K562 (cell line): Measurements from ENCODE around the gene COCH. TPM values are rescaled to one million over a fixed set of nuclear protein-coding genes. Genes with fewer than 3 reads are reported as not detected.
A peak's percentile ranks its signal among the peaks of the same experiment; 100 is the strongest.

ENCODE experiments used
- ARID4B ChIP-seq: sonication (generic); formaldehyde crosslinking; IDR thresholded peaks from 2 replicates; pipeline ENCODE4 v1.8.0; 2022; ENCODE audit warnings: mild to moderate bottlenecking, missing genetic modification reagents
- CCNT2 ChIP-seq: IDR thresholded peaks from 2 replicates; pipeline ENCODE4 v1.6.1; 2011; ENCODE audit warnings: borderline replicate concordance, low read depth, mild to moderate bottlenecking, moderate library complexity, mixed read lengths, low read length; ENCODE audit not compliant: insufficient read length; ENCODE audit errors: extremely low read depth
- EWSR1 ChIP-seq: fragments of 450-650 bp; IDR thresholded peaks from 2 replicates; pipeline ENCODE4 v1.6.1; 2018; ENCODE audit warnings: borderline replicate concordance, mild to moderate bottlenecking, low read depth, moderate library complexity; ENCODE audit not compliant: partially characterized antibody
- TCF3 ChIP-seq: sonication (generic); formaldehyde crosslinking; IDR thresholded peaks from 2 replicates; pipeline ENCODE4 v1.4.0; 2020; ENCODE audit warnings: mild to moderate bottlenecking, missing genetic modification reagents
- YY1 ChIP-seq, 3 experiments: IDR thresholded peaks; 2 replicates each; pipeline ENCODE4 v1.6.1; 2011; ENCODE audit warnings: low read length in 2 of 3, mild to moderate bottlenecking in 2 of 3, moderate library complexity in 2 of 3, borderline replicate concordance in 1 of 3, control low read depth in 1 of 3, low read depth in 1 of 3; ENCODE audit not compliant: insufficient read depth in 3 of 3, insufficient replicate concordance in 2 of 3, control insufficient read depth in 1 of 3, insufficient read length in 1 of 3; ENCODE audit errors: extremely low read depth in 1 of 3
- ZHX1 ChIP-seq: fragments of 150-350 bp; conservative IDR thresholded peaks from 2 replicates; pipeline ENCODE4 v1.6.1; 2014; ENCODE audit warnings: low read length
- polyA plus RNA-seq, 8 experiments: library from polyadenylated mRNA; depleted of rRNA in 4 of 8; stranded (reverse) in 5 of 8; unstranded in 3 of 8; fragments of >200 nt; fragmentation: Nextera tagmentation in 2 of 8; fragmentation: Illumina TruSeq in 1 of 8; extraction: Ambion mirVana in 2 of 8; extraction: Trizol in 1 of 8; gene quantifications; 2 replicates each; pipeline versions ENCODE4 v1.2.1 to v1.2.3, GENCODE V29; 2011 to 2014; ENCODE audit warnings: inconsistent platforms in 1 of 8, missing spikeins in 1 of 8
- total RNA-seq, 7 experiments: library from RNA; depleted of rRNA in 6 of 7; stranded (reverse); fragments of >200 nt in 6 of 7; fragmentation: Illumina TruSeq in 2 of 7; extraction: Trizol in 2 of 7; gene quantifications; 2 replicates each; pipeline versions ENCODE4 v1.2.1 to v1.2.3, GENCODE V29; 2011 to 2021; ENCODE audit warnings: low replicate concordance in 1 of 7

Gene COCH
- total and polyA plus RNA-seq, 9 of the 15 experiments (the other 6 are each of a cell fraction or from before 2014, with no cell fraction given) = 27.0 to 141 (median 69.3) TPM

GRCh38 chr14:30874120-30874998 lies at the start of gene COCH (continued):
- TF ChIP-seq YY1 (IDR thresholded peaks at IDR 0.05; ENCODE audit: borderline replicate concordance in 1 of 3, control insufficient read depth in 1 of 3, extremely low read depth in 1 of 3, insufficient read depth in 3 of 3, insufficient read length in 1 of 3, insufficient replicate concordance in 2 of 3, low read depth in 1 of 3, low read length in 2 of 3) (peak in 2 of 3 experiments; percentile 44 to 52), TCF3 (no peak), ZHX1 (no peak), ARID4B (no peak; the same call in 1 of the 2 replicates), EWSR1 (no peak), CCNT2 (peak; percentile 48)
